Activated T-helper 2 cell treated with anti-CD3 and anti-CD28 coated beads, Interferon-gamma antibody, Interleukin-2, Interleukin-4, amounts not matched to agents 10 μg/mL and 5 μg/mL and 100 μg/mL, durations not matched to agents 14 hours and 24 hours and 36 hours (primary cell): Measurements from ENCODE around the gene KCNE3. TPM values are rescaled to one million over a fixed set of nuclear protein-coding genes. Genes with fewer than 3 reads are reported as not detected.

Source experiments
- DNase-seq: peaks from one replicate; pipeline ENCODE4 v3.0.0; 2021; ENCODE audit warnings: low spot score
- H3K27ac Mint-ChIP-seq: one replicate; pipeline ENCODE4 v1.8.0; 2021; ENCODE audit warnings: mixed read lengths
- H3K27me3 Mint-ChIP-seq: one replicate; pipeline ENCODE4 v1.8.0; 2021; ENCODE audit warnings: low read depth, mixed read lengths
- H3K36me3 Mint-ChIP-seq: one replicate; pipeline ENCODE4 v1.8.0; 2021; ENCODE audit warnings: low read depth, mixed read lengths
- H3K4me1 Mint-ChIP-seq: one replicate; pipeline ENCODE4 v1.8.0; 2021; ENCODE audit warnings: low read depth, mixed read lengths
- H3K4me3 Mint-ChIP-seq: one replicate; pipeline ENCODE4 v1.8.0; 2021; ENCODE audit warnings: low read depth, mild to moderate bottlenecking, moderate library complexity, mixed read lengths
- H3K9me3 Mint-ChIP-seq: one replicate; pipeline ENCODE4 v1.8.0; 2021; ENCODE audit warnings: mixed read lengths
- intact Hi-C: fragments of 100-400 bp; cut with micrococcal nuclease; formaldehyde crosslinking; loops from one replicate; pipeline ENCODE4 v1.15.1; 2023
- total RNA-seq: library from RNA; stranded (reverse); gene quantifications from 2 replicates; pipeline ENCODE4 v1.2.3, GENCODE V29; 2022

Gene KCNE3, protein sequence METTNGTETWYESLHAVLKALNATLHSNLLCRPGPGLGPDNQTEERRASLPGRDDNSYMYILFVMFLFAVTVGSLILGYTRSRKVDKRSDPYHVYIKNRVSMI
- not detected in 2 replicates for total RNA-seq

GRCh38 chr11:74466916-74467885, at the start of gene KCNE3:
Gene KCNE3, minus strand, starts transcription at chr11:74467549. Its CDS starts 9,986 bp downstream, at chr11:74457563.
- no peak for DNase-seq
- intact Hi-C loops: no loop called here
- no peak within 1 kb of the TSS for H3K27ac Mint-ChIP-seq
- no peaks in the 10 kb centered on the region for H3K36me3 Mint-ChIP-seq
- no peak within 1 kb of the TSS for H3K4me3 Mint-ChIP-seq
- H3K27me3 Mint-ChIP-seq: peaks cover 26% of the 10 kb centered on the region
- H3K9me3 Mint-ChIP-seq: no peaks in the 10 kb centered on the region
- peaks cover 4% of the 10 kb centered on the region for H3K4me1 Mint-ChIP-seq

GRCh38 chr11:74507582-74507981, 40.2 kb upstream of the KCNE3 start:
- no peak for DNase-seq
- H3K4me3 Mint-ChIP-seq: no peak overlapping the region
- H3K9me3 Mint-ChIP-seq: peaks cover 4% of the 10 kb centered on the region
- intact Hi-C loops: no loop called here
- H3K36me3 Mint-ChIP-seq: no peaks in the 10 kb centered on the region
- H3K27ac Mint-ChIP-seq: no peak overlapping the region
- no peaks in the 10 kb centered on the region for H3K4me1 Mint-ChIP-seq
- H3K27me3 Mint-ChIP-seq: peaks cover 4% of the 10 kb centered on the region

- Mint-ChIP-seq H3K4me3 (no peak overlapping the region), H3K4me1 (no peaks in the 10 kb centered on the region), H3K36me3 (no peaks in the 10 kb centered on the region), H3K9me3 (peaks cover 10% of the 10 kb centered on the region), H3K27me3 (no peaks in the 10 kb centered on the region), H3K27ac (no peak overlapping the region)
- intact Hi-C loops: no loop called here
- no peak for DNase-seq
Measured at GRCh38 chr11:74506823-74507222, 39.5 kb upstream of the KCNE3 start.

GRCh38 chr11:74505911-74506310, 38.6 kb upstream of the KCNE3 start:
- DNase-seq: no peak
- Mint-ChIP-seq H3K27me3 (no peaks in the 10 kb centered on the region), H3K9me3 (peaks cover 16% of the 10 kb centered on the region), H3K4me3 (no peak overlapping the region), H3K27ac (no peak overlapping the region), H3K4me1 (no peaks in the 10 kb centered on the region), H3K36me3 (no peaks in the 10 kb centered on the region)
- intact Hi-C loops: no loop called here

DNA sequence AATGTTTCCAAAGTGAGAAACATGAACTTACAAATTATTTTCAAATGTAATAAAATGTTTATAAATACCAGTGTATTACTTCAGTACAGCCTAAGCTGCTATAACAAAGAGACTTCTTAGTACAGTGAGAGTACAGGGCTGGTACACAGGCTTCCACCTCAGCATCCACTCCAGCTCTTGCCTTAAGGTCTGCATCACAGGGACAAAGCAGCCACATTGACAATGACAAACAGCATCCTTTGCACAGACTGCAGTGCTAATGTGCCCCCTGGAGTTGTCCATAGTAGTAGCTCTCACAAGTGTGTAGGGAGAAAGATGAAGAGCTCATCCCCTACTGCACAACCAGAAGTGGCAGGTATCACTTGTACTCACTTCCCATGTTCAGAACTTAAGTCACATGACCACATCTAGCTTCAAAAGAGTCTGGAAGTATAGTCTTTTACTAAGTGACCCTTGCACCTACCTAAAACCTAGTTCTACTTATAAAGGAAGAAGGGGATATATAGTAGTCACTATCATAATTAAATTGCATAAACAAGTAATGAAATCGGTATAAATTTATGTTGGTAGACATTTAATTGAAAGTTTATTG, 36.8 kb upstream of the KCNE3 start:
- Mint-ChIP-seq H3K4me3 (no peak overlapping the region), H3K4me1 (no peaks in the 10 kb centered on the region)

GRCh38 chr11:74494916-74495315, 27.6 kb upstream of the KCNE3 start:
- DNase-seq: no peak
- Mint-ChIP-seq H3K4me3 (no peak overlapping the region), H3K9me3 (no peaks in the 10 kb centered on the region), H3K4me1 (peaks cover 16% of the 10 kb centered on the region), H3K36me3 (no peaks in the 10 kb centered on the region), H3K27ac (no peak overlapping the region), H3K27me3 (peaks cover 15% of the 10 kb centered on the region)
- intact Hi-C loops: loop anchor here (5.0 kb wide), 1 partner anchor 323 kb away; the partner anchor contains the start of genes C2CD3 and PPME1

More for the DNA sequence above, 36.8 kb upstream of the KCNE3 start:
- Mint-ChIP-seq H3K9me3 (peaks cover 18% of the 10 kb centered on the region), H3K27ac (no peak overlapping the region), H3K27me3 (peaks cover 6% of the 10 kb centered on the region), H3K36me3 (no peaks in the 10 kb centered on the region)
- intact Hi-C loops: no loop called here
- no peak for DNase-seq

DNA sequence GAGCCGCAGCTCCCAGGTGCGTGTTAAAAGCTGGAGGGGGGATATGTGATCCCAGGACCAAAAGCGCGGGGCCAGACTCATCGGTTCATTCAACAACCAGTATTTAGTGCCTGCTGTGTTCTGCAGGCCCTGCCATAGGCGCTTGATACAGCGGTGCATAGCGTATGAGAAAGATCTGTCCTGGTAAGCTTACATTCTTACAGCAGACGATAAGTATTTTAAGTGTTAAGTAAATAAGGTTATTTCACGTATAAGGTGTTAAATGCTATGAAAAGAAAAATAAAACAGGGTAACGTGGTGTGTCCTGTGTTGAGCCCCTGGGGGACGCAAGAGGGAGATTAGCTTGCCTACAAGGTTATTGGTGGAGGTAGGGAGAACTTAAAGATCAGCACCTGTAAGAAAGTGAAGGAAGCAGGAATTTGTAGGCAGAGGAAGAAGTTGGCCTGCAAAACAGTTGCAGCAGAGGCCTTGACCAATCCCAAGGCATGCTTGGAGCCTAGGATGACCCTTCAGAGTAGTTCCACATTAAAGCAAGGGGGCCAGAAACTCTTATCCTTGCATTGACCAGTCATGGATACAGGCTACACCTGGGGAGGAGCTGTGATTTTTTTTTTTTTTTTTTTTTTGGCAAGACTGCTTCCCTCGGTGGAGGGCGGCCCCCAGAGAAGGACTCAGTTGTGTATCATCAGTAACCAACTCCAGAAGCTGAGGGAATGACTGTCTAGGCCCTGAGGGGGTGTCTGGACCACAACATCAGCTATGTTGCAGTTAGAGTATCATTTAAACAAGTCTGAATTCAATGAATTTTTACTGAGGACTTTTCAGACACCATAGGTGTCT, 26.7 kb upstream of the KCNE3 start:
- Mint-ChIP-seq H3K27ac (peak overlapping the region; percentile 69), H3K27me3 (peaks cover 14% of the 10 kb centered on the region), H3K4me1 (peaks cover 16% of the 10 kb centered on the region), H3K9me3 (no peaks in the 10 kb centered on the region), H3K4me3 (peak overlapping the region; percentile 85), H3K36me3 (no peaks in the 10 kb centered on the region)
- DNase-seq: no peak
- intact Hi-C loops: loop anchor here (1.0 to 5.0 kb wide), 4 partner anchors 96 to 322 kb away; partner anchors contain the start of genes C2CD3, PGM2L1, POLD3 and PPME1

DNA sequence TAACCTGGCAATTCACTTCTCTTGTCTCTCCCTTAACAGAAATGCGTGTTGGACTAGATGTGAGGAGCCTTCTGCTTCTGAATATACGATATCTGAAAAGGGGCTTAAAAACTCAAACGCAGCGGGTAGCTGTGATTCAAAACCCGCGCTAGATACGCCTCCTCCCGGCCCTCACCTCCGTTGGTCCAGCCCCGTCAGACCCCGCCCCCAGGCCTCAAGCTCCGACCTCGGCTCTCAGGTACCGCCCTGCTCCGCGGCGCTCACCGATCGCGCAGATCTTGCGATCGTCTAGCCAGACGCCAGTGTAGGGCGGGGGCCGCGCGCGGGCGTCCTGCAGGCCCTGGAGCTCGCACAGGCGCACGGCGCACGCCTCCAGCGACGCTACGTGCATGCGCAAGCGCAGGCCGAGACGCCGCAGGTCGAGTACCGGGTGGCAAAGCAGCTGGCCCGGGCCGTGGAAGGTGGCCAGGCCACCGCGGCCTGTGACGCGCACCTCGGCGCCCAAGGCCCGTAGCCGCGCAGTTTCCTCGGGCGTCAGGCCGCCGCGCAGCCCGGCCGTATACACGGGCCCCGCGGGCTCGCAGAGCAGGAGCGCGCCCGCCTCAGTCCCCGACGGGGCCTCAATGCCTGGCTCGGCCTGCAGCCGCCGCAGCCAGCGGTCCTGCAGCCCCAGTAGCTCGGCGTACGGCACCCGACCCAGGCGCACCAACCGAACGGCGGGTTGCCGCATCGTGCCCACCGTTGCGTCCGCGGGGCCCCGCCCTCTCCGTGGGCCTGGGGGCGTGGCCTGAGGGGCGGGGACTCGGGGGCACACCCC, 25.8 kb upstream of the KCNE3 start, which contains the start of gene LIPT2:
Gene LIPT2, minus strand, starts transcription at position 751 of the 817 bp plus-strand sequence. Its CDS starts 21 bp downstream, at position 730.
- Mint-ChIP-seq H3K9me3 (no peaks in the 10 kb centered on the region), H3K27ac (peak within 1 kb of the TSS; percentile 78), H3K27me3 (peaks cover 14% of the 10 kb centered on the region), H3K4me3 (peak within 1 kb of the TSS; percentile 85), H3K4me1 (peaks cover 16% of the 10 kb centered on the region), H3K36me3 (no peaks in the 10 kb centered on the region)
- DNase-seq: peak; percentile 95
- intact Hi-C loops: loop anchor here (1.0 to 5.0 kb wide), 4 partner anchors 95 to 321 kb away; partner anchors contain the start of genes C2CD3, PGM2L1, POLD3 and PPME1

GRCh38 chr11:74492084-74492483, 24.7 kb upstream of the KCNE3 start:
- Mint-ChIP-seq H3K27ac (peak overlapping the region; percentile 36), H3K4me1 (peaks cover 16% of the 10 kb centered on the region), H3K4me3 (peak overlapping the region; percentile 52), H3K9me3 (no peaks in the 10 kb centered on the region), H3K36me3 (no peaks in the 10 kb centered on the region), H3K27me3 (peaks cover 10% of the 10 kb centered on the region)
- no peak for DNase-seq
- intact Hi-C loops: loop anchor here (2.0 to 5.0 kb wide), 2 partner anchors 257 to 320 kb away; partner anchors contain the start of genes C2CD3, PPME1 and RNF169

DNA sequence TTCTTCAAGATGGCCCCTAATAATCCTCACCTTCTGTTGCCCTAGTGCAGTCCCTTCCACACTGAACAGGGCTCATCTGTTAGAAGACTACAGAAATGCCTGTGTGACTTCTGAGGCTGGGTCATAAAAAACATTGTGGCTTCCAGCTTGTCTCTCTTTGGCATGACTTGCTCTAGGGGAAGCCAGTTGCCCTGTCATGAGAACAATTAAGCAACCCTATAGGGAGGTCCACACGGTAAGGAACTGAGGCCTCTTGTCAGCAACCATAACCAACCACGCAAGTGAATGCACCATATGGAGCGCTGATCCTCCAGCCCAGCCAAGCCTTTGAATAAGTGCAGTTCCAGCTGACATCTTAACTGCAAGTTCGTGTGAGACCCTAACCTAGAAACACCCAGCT, 23.6 kb upstream of the KCNE3 start:
- DNase-seq: no peak
- intact Hi-C loops: loop anchor here (5.0 kb wide), 1 partner anchor 319 kb away; the partner anchor contains the start of genes C2CD3 and PPME1
- Mint-ChIP-seq H3K9me3 (no peaks in the 10 kb centered on the region), H3K4me3 (no peak overlapping the region), H3K27ac (no peak overlapping the region), H3K36me3 (no peaks in the 10 kb centered on the region), H3K4me1 (peaks cover 16% of the 10 kb centered on the region), H3K27me3 (peaks cover 6% of the 10 kb centered on the region)

DNA sequence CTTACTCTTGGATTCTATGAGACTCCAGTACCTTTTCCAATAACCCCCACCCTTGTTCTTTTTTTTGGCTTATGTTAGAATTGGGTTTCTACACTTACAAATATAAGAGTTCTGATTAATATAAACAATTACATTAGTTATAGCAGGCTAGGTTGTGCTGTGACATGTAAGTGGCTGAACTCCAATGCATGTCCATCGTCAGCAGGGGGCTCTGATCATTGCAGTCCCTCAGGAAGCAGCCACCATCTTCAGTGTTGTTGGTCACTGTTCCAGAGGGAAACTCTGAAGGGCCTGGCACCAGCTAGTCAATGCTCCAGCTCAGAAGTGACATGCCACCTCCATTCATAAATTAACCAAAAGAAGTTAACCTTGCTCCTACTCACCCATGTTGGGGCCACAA, 20.5 kb upstream of the KCNE3 start:
- peaks cover 3% of the 10 kb centered on the region for H3K27me3 Mint-ChIP-seq
- no peak overlapping the region for H3K4me3 Mint-ChIP-seq
- peaks cover 9% of the 10 kb centered on the region for H3K4me1 Mint-ChIP-seq
- intact Hi-C loops: no loop called here
- H3K36me3 Mint-ChIP-seq: no peaks in the 10 kb centered on the region
- DNase-seq: no peak
- H3K27ac Mint-ChIP-seq: no peak overlapping the region
- no peaks in the 10 kb centered on the region for H3K9me3 Mint-ChIP-seq
